GM23248 (cell line): ENCODE measurements around the gene NSUN2. TPM values are rescaled to one million over a fixed set of nuclear protein-coding genes. Genes with fewer than 3 reads are reported as not detected.

ENCODE experiments used
- DNase-seq: peaks from one replicate; pipeline ENCODE4 v3.0.0-alpha.2; 2015
- H2AFZ ChIP-seq: fragments of 200-600 bp; sonication (generic); 2 replicates; pipeline ENCODE4 v1.6.1; 2016; ENCODE audit warnings: antibody characterized with exemption
- H3F3A ChIP-seq: fragments of 200-600 bp; sonication (generic); 2 replicates; pipeline ENCODE4 v1.6.1; 2016; ENCODE audit warnings: mild to moderate bottlenecking, antibody characterized with exemption, mixed run types; ENCODE audit not compliant: insufficient read depth
- H3K27ac ChIP-seq: fragments of 200-600 bp; sonication (generic); 2 replicates; pipeline ENCODE4 v1.5.1; 2016; ENCODE audit warnings: mild to moderate bottlenecking
- H3K27me3 ChIP-seq: fragments of 200-600 bp; sonication (generic); replicated peaks from 2 replicates; pipeline ENCODE4 v1.6.1; 2016; ENCODE audit warnings: mild to moderate bottlenecking; ENCODE audit not compliant: insufficient read depth
- H3K36me3 ChIP-seq: fragments of 200-600 bp; sonication (generic); 2 replicates; pipeline ENCODE4 v1.6.1; 2016; ENCODE audit warnings: low read depth, mild to moderate bottlenecking
- H3K4me1 ChIP-seq: fragments of 200-600 bp; sonication (generic); 2 replicates; pipeline ENCODE4 v1.6.1; 2016; ENCODE audit warnings: mild to moderate bottlenecking; ENCODE audit not compliant: insufficient read depth
- H3K4me2 ChIP-seq: fragments of 200-600 bp; sonication (generic); one replicate; pipeline ENCODE4 v1.6.1; 2016; ENCODE audit warnings: mild to moderate bottlenecking; ENCODE audit not compliant: unreplicated experiment
- H3K4me3 ChIP-seq: fragments of 200-600 bp; sonication (generic); 2 replicates; pipeline ENCODE4 v1.5.1; 2016; ENCODE audit warnings: mild to moderate bottlenecking
- H3K79me2 ChIP-seq: fragments of 200-600 bp; sonication (generic); 2 replicates; pipeline ENCODE4 v1.6.1; 2016; ENCODE audit warnings: mild to moderate bottlenecking; ENCODE audit not compliant: insufficient read depth
- H3K9ac ChIP-seq: fragments of 200-600 bp; sonication (generic); 2 replicates; pipeline ENCODE4 v1.6.1; 2016; ENCODE audit warnings: mild to moderate bottlenecking
- H3K9me2 ChIP-seq: fragments of 200-600 bp; sonication (generic); 2 replicates; pipeline ENCODE4 v1.6.1; 2016; ENCODE audit warnings: mixed run types, mild to moderate bottlenecking, moderate library complexity; ENCODE audit not compliant: insufficient read depth
- H3K9me3 ChIP-seq: fragments of 200-600 bp; sonication (generic); one replicate; pipeline ENCODE4 v1.6.1; 2017; ENCODE audit warnings: low read depth
- H4K20me1 ChIP-seq: fragments of 200-600 bp; sonication (generic); 2 replicates; pipeline ENCODE4 v1.6.0; 2016; ENCODE audit not compliant: insufficient read depth
- EZH2 ChIP-seq: fragments of 200-600 bp; sonication (generic); IDR thresholded peaks from 2 replicates; pipeline ENCODE4 v1.6.1; 2018; ENCODE audit warnings: antibody characterized with exemption, mild to moderate bottlenecking; ENCODE audit not compliant: insufficient read depth, poor library complexity, severe bottlenecking
- EZH2phosphoT487 ChIP-seq: fragments of 200-600 bp; sonication (generic); IDR thresholded peaks from 2 replicates; pipeline ENCODE4 v1.6.1; 2018; ENCODE audit warnings: antibody characterized with exemption, moderate library complexity, mild to moderate bottlenecking, low read depth; ENCODE audit not compliant: insufficient read depth
- WGBS, 2 experiments: methylation state at CpG; one replicate each; pipeline ENCODE4 v1.1.6; 2015 to 2017; ENCODE audit warnings: low lambda C conversion rate in 2 of 2, low coverage in 1 of 2; ENCODE audit errors: missing lambda C conversion rate in 2 of 2; 5-methylcytosine and 5-hydroxymethylcytosine counted together
- in situ Hi-C: fragments of 300-500 bp; cut with MboI; formaldehyde crosslinking; loops from 2 replicates; pipeline ENCODE4 v1.15.0; 2020
- polyA plus RNA-seq: library from polyadenylated mRNA; unstranded; fragments of >200 nt; fragmentation: Nextera tagmentation; extraction: Ambion mirVana; gene quantifications from 2 replicates; pipeline ENCODE4 v1.2.1, GENCODE V29; 2016
- total RNA-seq: library from RNA; depleted of rRNA; stranded (reverse); fragments of >200 nt; shearing (Covaris generic); gene quantifications from 2 replicates; pipeline ENCODE4 v1.2.3, GENCODE V29; 2014

The NSUN2 gene
- total and polyA plus RNA-seq, 2 experiments from 2014 or later: 48.2 to 51.0 TPM

DNA sequence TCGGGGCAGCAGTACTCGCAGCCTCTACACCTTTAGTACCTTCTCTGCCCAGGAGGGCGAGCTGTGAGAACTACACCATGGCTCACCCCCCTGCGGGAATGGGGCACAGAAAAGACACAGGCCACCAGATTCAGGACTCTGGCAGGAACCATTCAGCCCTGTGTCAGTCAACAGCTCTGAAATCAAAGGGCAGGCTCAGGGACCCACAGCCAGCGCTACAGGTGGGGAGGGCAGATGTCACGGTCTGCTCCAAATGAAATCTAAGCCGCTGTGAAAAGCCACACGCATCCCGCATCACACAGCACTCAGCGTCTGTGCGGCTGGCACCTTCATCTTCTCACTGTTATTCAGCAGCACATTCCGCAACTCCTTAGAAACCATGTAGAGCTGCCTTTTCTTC is 27.9 kb downstream of the NSUN2 start:
- Histone ChIP-seq H3K4me1 (no peaks in the 10 kb centered on the region), H3K27ac (no peak overlapping the region), H2AFZ (no peak overlapping the region), H3K4me3 (no peak overlapping the region), H3K36me3 (peaks cover 74% of the 10 kb centered on the region), H3K9ac (no peak overlapping the region), H3K79me2 (peaks cover 24% of the 10 kb centered on the region; the same call in 1 of the 2 replicates), H3K9me3 (no peaks in the 10 kb centered on the region), H3K9me2 (no peaks in the 10 kb centered on the region), H3K27me3 (no peaks in the 10 kb centered on the region), H3K4me2 (no peak overlapping the region), H3F3A (no peaks in the 10 kb centered on the region), H4K20me1 (no peaks in the 10 kb centered on the region)
- TF ChIP-seq EZH2 (no peak), EZH2phosphoT487 (no peak)
- in situ Hi-C loops: no loop called here
- WGBS, 2 experiments: 99% methylated on average over 12 of the region's 12 CpGs
- DNase-seq: no peak

DNA sequence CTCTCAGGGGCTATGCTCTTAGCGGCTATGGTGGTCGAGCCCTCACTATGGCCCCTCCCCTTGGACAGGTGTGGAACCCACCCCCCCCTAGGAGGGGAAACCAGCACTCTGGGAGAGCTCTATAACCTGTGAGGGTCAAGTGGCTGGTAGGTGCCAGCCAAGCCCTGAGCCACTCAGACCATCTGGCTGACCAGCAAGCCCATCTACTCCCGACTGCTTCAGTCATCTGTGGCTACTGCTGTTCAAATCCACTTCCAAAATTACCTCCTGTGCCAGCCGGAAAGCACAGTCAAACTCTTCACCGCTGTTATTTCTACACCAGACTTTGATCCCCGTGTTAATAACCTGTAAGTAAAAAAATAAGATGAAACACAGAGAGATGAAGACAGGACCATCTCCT is 28.5 kb downstream of the NSUN2 start:
- Histone ChIP-seq H2AFZ (no peak overlapping the region), H3K27me3 (no peaks in the 10 kb centered on the region), H3K4me2 (no peak overlapping the region), H3F3A (no peaks in the 10 kb centered on the region), H3K36me3 (peaks cover 68% of the 10 kb centered on the region), H3K4me1 (no peaks in the 10 kb centered on the region), H3K27ac (no peak overlapping the region), H3K9me3 (no peaks in the 10 kb centered on the region), H3K4me3 (no peak overlapping the region), H3K9ac (no peak overlapping the region), H4K20me1 (no peaks in the 10 kb centered on the region), H3K9me2 (no peaks in the 10 kb centered on the region), H3K79me2 (peaks cover 18% of the 10 kb centered on the region; the same call in 1 of the 2 replicates)
- no peak for TF ChIP-seq EZH2phosphoT487
- no peak for TF ChIP-seq EZH2
- in situ Hi-C loops: no loop called here
- DNase-seq: no peak
- 77 to 79% methylated on average over 6 of the region's 6 CpGs for WGBS, 2 experiments

DNA sequence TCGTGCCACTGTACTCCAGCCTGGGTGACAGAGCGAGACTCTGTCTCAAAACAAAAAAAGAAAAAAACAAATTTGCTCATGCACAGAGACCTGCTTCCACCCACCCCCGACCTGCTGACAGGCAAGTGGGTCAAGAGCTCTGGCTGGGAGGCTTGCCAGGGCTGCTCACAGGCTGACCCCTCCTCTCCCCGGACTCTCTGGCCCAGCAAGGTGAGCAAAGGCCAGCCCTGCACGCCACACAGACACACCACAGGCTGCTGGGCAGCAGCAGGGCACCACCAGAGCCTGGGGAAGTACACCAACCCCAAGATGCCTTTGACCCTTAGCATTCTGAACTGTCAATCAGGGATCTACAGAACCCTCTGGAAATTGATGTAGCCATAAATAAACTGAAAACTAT is 29.2 kb downstream of the NSUN2 start:
- Histone ChIP-seq H3K9me2 (no peaks in the 10 kb centered on the region), H3K27me3 (no peaks in the 10 kb centered on the region), H3K79me2 (peaks cover 11% of the 10 kb centered on the region; the same call in 1 of the 2 replicates), H3K9ac (no peak overlapping the region), H2AFZ (no peak overlapping the region), H4K20me1 (no peaks in the 10 kb centered on the region), H3K4me2 (no peak overlapping the region), H3K36me3 (peaks cover 67% of the 10 kb centered on the region), H3K4me3 (no peak overlapping the region), H3K27ac (no peak overlapping the region), H3F3A (0 out of 2 replicates have a peak, but pooled peaks cover 6% of the 10 kb centered on the region), H3K4me1 (no peaks in the 10 kb centered on the region), H3K9me3 (no peaks in the 10 kb centered on the region)
- in situ Hi-C loops: no loop called here
- no peak for TF ChIP-seq EZH2phosphoT487
- no peak for TF ChIP-seq EZH2
- WGBS, 2 experiments: 94 to 100% methylated on average over 4 to 5 of the region's 5 CpGs
- no peak for DNase-seq

DNA sequence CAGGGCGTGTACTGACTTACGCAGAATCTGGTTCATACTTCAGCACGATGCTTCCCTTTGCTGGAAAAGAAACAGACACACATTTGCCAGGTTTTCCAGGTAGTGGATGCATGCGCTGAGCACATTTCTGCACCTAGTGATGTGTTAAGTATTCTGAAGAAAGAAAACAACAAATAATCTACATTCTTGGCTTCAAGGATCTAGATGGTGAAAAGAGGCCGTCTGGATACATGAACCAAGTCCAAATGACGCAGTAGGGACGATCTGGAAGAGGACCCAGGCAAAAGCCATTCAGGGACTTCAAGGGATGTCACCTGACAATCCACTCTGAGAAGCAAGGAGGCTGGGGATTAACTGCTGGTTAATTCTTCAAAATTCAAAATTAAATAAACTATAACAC is 30.4 kb downstream of the NSUN2 start:
- Histone ChIP-seq H3K27ac (no peak overlapping the region), H3K9me3 (no peaks in the 10 kb centered on the region), H3K36me3 (peaks cover 56% of the 10 kb centered on the region), H4K20me1 (no peaks in the 10 kb centered on the region), H3K4me1 (peaks cover 4% of the 10 kb centered on the region), H3K4me3 (no peak overlapping the region), H3K9me2 (no peaks in the 10 kb centered on the region), H3F3A (peaks cover 18% of the 10 kb centered on the region; the same call in 1 of the 2 replicates), H3K4me2 (no peak overlapping the region), H3K27me3 (no peaks in the 10 kb centered on the region), H2AFZ (no peak overlapping the region), H3K79me2 (no peaks in the 10 kb centered on the region; the same call in 1 of the 2 replicates), H3K9ac (no peak overlapping the region)
- in situ Hi-C loops: no loop called here
- WGBS, 2 experiments: 85 to 88% methylated on average over 7 of the region's 7 CpGs
- no peak for DNase-seq
- TF ChIP-seq EZH2 (no peak), EZH2phosphoT487 (no peak)

DNA sequence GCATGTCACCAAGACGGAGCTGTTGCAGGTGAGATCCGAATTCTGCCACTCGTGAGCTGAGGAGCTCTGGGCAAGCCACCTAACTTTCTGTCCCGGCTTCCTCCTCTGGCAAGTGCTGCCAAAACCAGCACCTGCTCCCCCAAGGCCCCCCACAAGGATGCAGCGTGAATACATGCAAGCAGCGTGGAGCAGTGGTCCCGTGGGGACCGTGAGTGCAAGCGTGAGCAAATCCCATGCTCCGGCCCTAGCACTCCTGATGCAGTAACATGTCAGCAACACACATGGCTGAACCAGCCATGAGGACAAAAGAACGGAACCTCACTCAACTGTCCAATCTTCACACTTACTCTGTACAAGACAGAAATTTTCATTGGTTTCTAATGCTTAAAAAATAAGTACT is 31.0 kb downstream of the NSUN2 start:
- Histone ChIP-seq H3K9me2 (no peaks in the 10 kb centered on the region), H3K9me3 (no peaks in the 10 kb centered on the region), H2AFZ (no peak overlapping the region), H3K36me3 (peaks cover 50% of the 10 kb centered on the region), H3K4me2 (no peak overlapping the region), H3K27ac (no peak overlapping the region), H3K9ac (no peak overlapping the region), H3K27me3 (no peaks in the 10 kb centered on the region), H4K20me1 (no peaks in the 10 kb centered on the region), H3K4me1 (peaks cover 4% of the 10 kb centered on the region), H3K79me2 (no peaks in the 10 kb centered on the region), H3F3A (peaks cover 18% of the 10 kb centered on the region), H3K4me3 (no peak overlapping the region)
- WGBS, 2 experiments: 95 to 96% methylated on average over 11 of the region's 11 CpGs
- no peak for DNase-seq
- TF ChIP-seq EZH2: no peak
- TF ChIP-seq EZH2phosphoT487: no peak
- in situ Hi-C loops: no loop called here
